ENCODE results near the gene RASGRP2. TPM values are rescaled to one million over a fixed set of nuclear protein-coding genes. Genes with fewer than 3 reads are reported as not detected.

The RASGRP2 gene
- polyA plus RNA-seq, 1 donor = 10.7 TPM

- Histone ChIP-seq H3K4me3 (ENCODE audit: low read length) (no peak overlapping the region), H3K27me3 (ENCODE audit: control insufficient read depth, insufficient read depth, low read length) (peaks cover 69% of the 10 kb centered on the region), H3K4me1 (ENCODE audit: control insufficient read depth, insufficient read depth, low read length) (no peaks in the 10 kb centered on the region), H3K36me3 (ENCODE audit: control insufficient read depth, insufficient read depth, low read length) (no peaks in the 10 kb centered on the region), H3K27ac (ENCODE audit: low read length) (no peak overlapping the region), H3K9me3 (ENCODE audit: control insufficient read depth, low read depth, low read length) (no peaks in the 10 kb centered on the region)
- DNase-seq = no peak
- WGBS (ENCODE audit: insufficient coverage, low lambda C conversion rate) = no CpG with 5 or more reads among the region's 2 CpGs
Measured at GRCh38 chr11:64679846-64680245, 64.1 kb downstream of the RASGRP2 start.

DNA sequence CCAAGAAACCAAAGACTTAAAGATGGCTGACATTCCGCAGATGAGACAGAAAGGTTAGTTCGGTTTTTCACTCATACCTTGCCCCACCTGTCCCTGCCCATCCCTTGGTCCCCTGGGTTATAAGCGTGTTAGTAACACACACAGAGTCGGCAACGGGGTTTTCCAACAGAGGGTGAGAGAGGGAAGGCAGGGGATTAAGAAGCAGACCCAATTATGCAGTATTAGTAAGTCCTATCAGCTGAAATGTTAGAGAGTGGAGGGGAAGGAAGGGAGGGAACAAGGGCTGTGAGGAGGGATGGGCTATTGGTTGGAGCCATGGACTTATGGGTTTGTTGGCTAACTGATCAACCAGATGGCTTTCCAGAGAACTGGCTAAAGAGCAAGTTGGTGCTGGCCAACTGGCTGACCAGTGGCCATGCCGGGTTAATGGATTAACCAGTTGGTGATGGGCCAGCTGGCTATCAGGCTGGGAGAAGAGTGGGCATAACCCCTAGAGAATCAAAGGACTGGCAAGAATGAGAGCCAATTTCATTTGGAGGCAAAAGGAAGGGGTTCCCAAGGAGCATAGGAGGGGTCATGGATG lies 66.4 kb downstream of the RASGRP2 start:
- peaks cover 66% of the 10 kb centered on the region for H3K27me3 ChIP-seq (ENCODE audit: control insufficient read depth, insufficient read depth, low read length)
- H3K27ac ChIP-seq (ENCODE audit: low read length) = no peak overlapping the region
- no CpG with 5 or more reads among the region's 6 CpGs for WGBS (ENCODE audit: insufficient coverage, low lambda C conversion rate)
- H3K4me1 ChIP-seq (ENCODE audit: control insufficient read depth, insufficient read depth, low read length) = peaks cover 6% of the 10 kb centered on the region
- no peaks in the 10 kb centered on the region for H3K36me3 ChIP-seq (ENCODE audit: control insufficient read depth, insufficient read depth, low read length)
- no peaks in the 10 kb centered on the region for H3K9me3 ChIP-seq (ENCODE audit: control insufficient read depth, low read depth, low read length)
- DNase-seq = no peak
- no peak overlapping the region for H3K4me3 ChIP-seq (ENCODE audit: low read length)

Other genes with a start within 250 kb of the RASGRP2 start
- 0.30 TPM for gene SLC22A11, start 188.2 kb downstream of the RASGRP2 start, polyA plus RNA-seq
- 0.03 TPM for gene SLC22A12, start 152.9 kb downstream of the RASGRP2 start, polyA plus RNA-seq
- 13.8 TPM for gene NRXN2, start 20.9 kb downstream of the RASGRP2 start, polyA plus RNA-seq
- gene PYGM, start 15.8 kb upstream of the RASGRP2 start, polyA plus RNA-seq = 2.4 TPM
- gene SF1, start 34.4 kb upstream of the RASGRP2 start, polyA plus RNA-seq = 360 TPM
- gene MAP4K2, start 59.1 kb upstream of the RASGRP2 start, polyA plus RNA-seq = 13.5 TPM
- 29.0 TPM for gene MEN1, start 66.4 kb upstream of the RASGRP2 start, polyA plus RNA-seq
- 5.5 TPM for gene CDC42BPG, start 100.5 kb upstream of the RASGRP2 start, polyA plus RNA-seq
- gene EHD1, start 134.5 kb upstream of the RASGRP2 start, polyA plus RNA-seq = 94.8 TPM
- gene ATG2A, start 173.1 kb upstream of the RASGRP2 start, polyA plus RNA-seq = 18.4 TPM
- gene PPP2R5B, start 180.5 kb upstream of the RASGRP2 start, polyA plus RNA-seq = 11.6 TPM
- gene GPHA2, start 191.8 kb upstream of the RASGRP2 start, polyA plus RNA-seq = 0.24 TPM
- 0.09 TPM for gene MAJIN, start 228.0 kb upstream of the RASGRP2 start, polyA plus RNA-seq

Measured in large intestine (tissue), 3 donors.